ENCODE data around the gene RAP1A.
"Not testable (repeated sequence)": the region's sequence is repeated elsewhere in the genome, so short reads cannot be mapped to it uniquely, and the experiment has no call there.

The RAP1A gene

GRCh38 chr1:111735858-111736544 is 116.4 kb downstream of the RAP1A start:
- no peak for DNase-seq (ENCODE audit: low read depth in 1 of 2, low spot score in 1 of 2)

GRCh38 chr1:111736548-111737215 is 117.1 kb downstream of the RAP1A start:
- DNase-seq (ENCODE audit: low read depth in 1 of 2, low spot score in 1 of 2): no peak

- no peak for DNase-seq (ENCODE audit: low read depth in 1 of 2, low spot score in 1 of 2)
These were observed 117.9 kb downstream of the RAP1A start for GRCh38 chr1:111737216-111738132.

- DNase-seq (ENCODE audit: low read depth in 1 of 2, low spot score in 1 of 2): no peak
These were observed 118.5 kb downstream of the RAP1A start for GRCh38 chr1:111738133-111738435.

GRCh38 chr1:111738436-111739193 is 119.0 kb downstream of the RAP1A start:
- DNase-seq (ENCODE audit: low read depth in 1 of 2, low spot score in 1 of 2): no peak

GRCh38 chr1:111739194-111739924 is 119.8 kb downstream of the RAP1A start, which contains the start of gene INKA2:
INKA2 (minus strand) TSS chr1:111739395; CDS start chr1:111739242, 153 bp downstream.
- peak; percentile 34 to 51 for DNase-seq (ENCODE audit: low read depth in 1 of 2, low spot score in 1 of 2)

- no peak for DNase-seq (ENCODE audit: low read depth in 1 of 2, low spot score in 1 of 2)
These were observed 120.6 kb downstream of the RAP1A start for GRCh38 chr1:111739925-111740765.

- DNase-seq (ENCODE audit: low read depth in 1 of 2, low spot score in 1 of 2): not testable (repeated sequence)
These were observed 122.7 kb downstream of the RAP1A start for GRCh38 chr1:111742292-111742691.

- no peak for DNase-seq (ENCODE audit: low read depth in 1 of 2, low spot score in 1 of 2)
These were observed 123.5 kb downstream of the RAP1A start for GRCh38 chr1:111742938-111743549.

- DNase-seq (ENCODE audit: low read depth in 1 of 2, low spot score in 1 of 2): no peak
These were observed 124.1 kb downstream of the RAP1A start for GRCh38 chr1:111743679-111744101.

GRCh38 chr1:111745675-111746613 is 126.4 kb downstream of the RAP1A start:
- DNase-seq (ENCODE audit: low read depth in 1 of 2, low spot score in 1 of 2): no peak

- DNase-seq (ENCODE audit: low read depth in 1 of 2, low spot score in 1 of 2): no peak
These were observed 127.0 kb downstream of the RAP1A start for GRCh38 chr1:111746614-111746999.

- peak in 1 of 2 donors; percentile 39 for DNase-seq (ENCODE audit: low read depth in 1 of 2, low spot score in 1 of 2)
These were observed 127.7 kb downstream of the RAP1A start for GRCh38 chr1:111747282-111747734.

GRCh38 chr1:111747947-111748346 is 128.4 kb downstream of the RAP1A start:
- no peak for DNase-seq (ENCODE audit: low read depth in 1 of 2, low spot score in 1 of 2)

GRCh38 chr1:111749628-111750027 is 130.0 kb downstream of the RAP1A start:
- no peak for DNase-seq (ENCODE audit: low read depth in 1 of 2, low spot score in 1 of 2)

GRCh38 chr1:111750856-111751255 is 131.3 kb downstream of the RAP1A start:
- no peak for DNase-seq (ENCODE audit: low read depth in 1 of 2, low spot score in 1 of 2)

GRCh38 chr1:111751906-111752575 is 132.5 kb downstream of the RAP1A start:
- DNase-seq (ENCODE audit: low read depth in 1 of 2, low spot score in 1 of 2): no peak
